Left ventricle myocardium inferior (tissue), 1 donor: ENCODE results near the gene P4HA3. TPM values are rescaled to one million over a fixed set of nuclear protein-coding genes. Genes with fewer than 3 reads are reported as not detected.

ENCODE experiments used
- DNase-seq: peaks from one replicate; pipeline ENCODE4 v3.0.0-alpha.2; 2020
- H3K27ac ChIP-seq: fragments of 200-600 bp; replicated peaks from 2 replicates; pipeline ENCODE4 v1.8.0; 2021
- H3K27me3 ChIP-seq: fragments of 200-600 bp; 2 replicates; pipeline ENCODE4 v1.8.0; 2021; ENCODE audit warnings: low read depth
- H3K36me3 ChIP-seq: fragments of 200-600 bp; 2 replicates; pipeline ENCODE4 v1.8.0; 2021
- H3K4me1 ChIP-seq: fragments of 200-600 bp; 2 replicates; pipeline ENCODE4 v1.8.0; 2021
- H3K4me3 ChIP-seq: fragments of 200-600 bp; 2 replicates; pipeline ENCODE4 v1.8.0; 2021; ENCODE audit warnings: mild to moderate bottlenecking, moderate library complexity
- H3K9me3 ChIP-seq: fragments of 200-600 bp; replicated peaks from 2 replicates; pipeline ENCODE4 v1.8.0; 2021
- CTCF ChIP-seq: fragments of 200-600 bp; IDR thresholded peaks from 2 replicates; pipeline ENCODE4 v1.8.0; 2021; ENCODE audit warnings: antibody characterized with exemption, mild to moderate bottlenecking, borderline replicate concordance
- intact Hi-C: fragments of 100-400 bp; cut with micrococcal nuclease; formaldehyde crosslinking; loops from one replicate; pipeline ENCODE4 v1.11.0; 2022
- total RNA-seq: library from RNA; stranded (reverse); fragmentation: NEBNext Ultra II Directional; extraction: Animal tissue kit (Norgen Biotek cat#: 25700); gene quantifications from one replicate; pipeline ENCODE4 v1.2.1, GENCODE V29; 2021
- donor health status: DM: no; HTN: yes; CAD: no; lungs with severe emphysema.

P4HA3 gene
- total RNA-seq, 1 donor from 2014 or later: 0.16 TPM

- peaks cover 90% of the 10 kb centered on the region for H3K36me3 ChIP-seq
- no peak for TF ChIP-seq CTCF
- intact Hi-C loops: no loop called here
Measured at GRCh38 chr11:74249496-74249895, 61.9 kb downstream of the P4HA3 start.

GRCh38 chr11:74248469-74248868 lies 63.0 kb downstream of the P4HA3 start:
- H3K36me3 ChIP-seq: peaks cover 85% of the 10 kb centered on the region
- intact Hi-C loops: no loop called here
- no peaks in the 10 kb centered on the region for H3K27me3 ChIP-seq
- DNase-seq: no peak
- H3K4me3 ChIP-seq: no peak overlapping the region
- no peak overlapping the region for H3K27ac ChIP-seq
- no peak for TF ChIP-seq CTCF
- H3K9me3 ChIP-seq: no peaks in the 10 kb centered on the region
- H3K4me1 ChIP-seq: no peaks in the 10 kb centered on the region

More at GRCh38 chr11:74249496-74249895, 61.9 kb downstream of the P4HA3 start:
- H3K27ac ChIP-seq: no peak overlapping the region
- H3K4me1 ChIP-seq: no peaks in the 10 kb centered on the region
- no peaks in the 10 kb centered on the region for H3K27me3 ChIP-seq
- no peak overlapping the region for H3K4me3 ChIP-seq
- no peak for DNase-seq
- H3K9me3 ChIP-seq: no peaks in the 10 kb centered on the region

- H3K4me1 ChIP-seq: peaks cover 15% of the 10 kb centered on the region
- no peaks in the 10 kb centered on the region for H3K9me3 ChIP-seq
- H3K27ac ChIP-seq: peak overlapping the region; percentile 27
- H3K36me3 ChIP-seq: peaks cover 54% of the 10 kb centered on the region
- no peak overlapping the region for H3K4me3 ChIP-seq
- TF ChIP-seq CTCF: no peak
- no peak for DNase-seq
- no peaks in the 10 kb centered on the region for H3K27me3 ChIP-seq
- intact Hi-C loops: no loop called here
Measured at GRCh38 chr11:74238243-74238642, 73.2 kb downstream of the P4HA3 start.

- Histone ChIP-seq H3K4me3 (no peak overlapping the region), H3K4me1 (peaks cover 15% of the 10 kb centered on the region), H3K36me3 (peaks cover 54% of the 10 kb centered on the region), H3K27ac (peak overlapping the region; percentile 27), H3K27me3 (no peaks in the 10 kb centered on the region), H3K9me3 (no peaks in the 10 kb centered on the region)
- TF ChIP-seq CTCF: no peak
- intact Hi-C loops: no loop called here
- DNase-seq: no peak
Measured at GRCh38 chr11:74237541-74237940, 73.9 kb downstream of the P4HA3 start.

- Histone ChIP-seq H3K27ac (peak overlapping the region; percentile 14), H3K4me3 (no peak overlapping the region), H3K36me3 (peaks cover 52% of the 10 kb centered on the region), H3K4me1 (peaks cover 15% of the 10 kb centered on the region), H3K27me3 (no peaks in the 10 kb centered on the region), H3K9me3 (no peaks in the 10 kb centered on the region)
- no peak for DNase-seq
- intact Hi-C loops: no loop called here
- no peak for TF ChIP-seq CTCF
Measured at GRCh38 chr11:74235121-74235520, 76.3 kb downstream of the P4HA3 start.

- TF ChIP-seq CTCF: no peak
- intact Hi-C loops: no loop called here
- Histone ChIP-seq H3K4me3 (no peak overlapping the region), H3K36me3 (peaks cover 40% of the 10 kb centered on the region), H3K27me3 (no peaks in the 10 kb centered on the region), H3K4me1 (peaks cover 15% of the 10 kb centered on the region), H3K9me3 (no peaks in the 10 kb centered on the region), H3K27ac (no peak overlapping the region)
- no peak for DNase-seq
Measured at GRCh38 chr11:74233683-74234082, 77.8 kb downstream of the P4HA3 start.
